Measurements from ENCODE around the gene RGS6.

- TF ChIP-seq CTCF (conservative IDR thresholded peaks at IDR 0.05; ENCODE audit: low read depth, low read length) (peak; percentile 23; the same call in 1 of the 2 replicates), EZH2 (IDR thresholded peaks at IDR 0.05; ENCODE audit: low read length, unreplicated experiment) (no peak)
These were observed 246.3 kb downstream of the RGS6 start for GRCh38 chr14:72178517-72178916.
